ENCODE results near the gene SSH2. TPM values are rescaled to one million over a fixed set of nuclear protein-coding genes. Genes with fewer than 3 reads are reported as not detected.

Gene SSH2
- total and polyA plus RNA-seq, 2 of the 13 experiments (the other 11 are each of a cell fraction or from before 2014, with no cell fraction given), result 6.0 to 6.4 TPM

GRCh38 chr17:29771546-29771945 lies 158.5 kb downstream of the SSH2 start:
- CTCF ChIA-PET (ENCODE audit: low intra/inter-chr PET ratio, low total read pairs), result no interaction called here
- Histone ChIP-seq H3K79me2 (ENCODE audit: insufficient read depth, low read length) (no peaks in the 10 kb centered on the region), H3K4me3 (replicated peaks in 1 of 3; ENCODE audit: insufficient read depth in 1 of 3, low read depth in 2 of 3, low read length in 3 of 3) (no peak overlapping the region), H3K4me2 (ENCODE audit: low read depth, low read length) (no peak overlapping the region), H3K4me1 (ENCODE audit: insufficient read depth, low read length) (peaks cover 6% of the 10 kb centered on the region), H3K27me3 (ENCODE audit: control insufficient read depth in 1 of 2, insufficient read depth in 2 of 2, low read length in 2 of 2) (no peaks in the 10 kb centered on the region), H2AFZ (ENCODE audit: low read length) (no peak overlapping the region), H3K36me3 (replicated peaks in 1 of 2; ENCODE audit: control insufficient read depth in 1 of 2, insufficient read depth in 2 of 2, low read length in 2 of 2) (no peaks in the 10 kb centered on the region), H3K9ac (ENCODE audit: insufficient read depth, low read depth, low read length) (no peak overlapping the region), H3K9me3 (ENCODE audit: low read length) (no peaks in the 10 kb centered on the region), H3K27ac (ENCODE audit: extremely low read length, insufficient read depth, low read length) (no peak overlapping the region), H4K20me1 (ENCODE audit: insufficient read depth, low read length) (no peaks in the 10 kb centered on the region)
- TF ChIP-seq GABPA (IDR thresholded peaks at IDR 0.05; ENCODE audit: low read depth, low read length) (no peak), GABPA (CRISPR knock-in tag; IDR thresholded peaks at IDR 0.05; ENCODE audit: low read depth) (no peak), ZNF225 (CRISPR knock-in tag; IDR thresholded peaks at IDR 0.05) (no peak), HOXA3 (CRISPR knock-in tag; IDR thresholded peaks at IDR 0.05) (no peak), SATB2 (CRISPR knock-in tag; IDR thresholded peaks at IDR 0.05) (no peak), NCOR1 (IDR thresholded peaks at IDR 0.05; ENCODE audit: borderline replicate concordance, low read length) (no peak), ZNF652 (CRISPR knock-in tag; IDR thresholded peaks at IDR 0.05; ENCODE audit: borderline replicate concordance, low read depth) (no peak), RBM39 (IDR thresholded peaks at IDR 0.05; ENCODE audit: low read depth, low read length, poor library complexity, severe bottlenecking) (no peak), ZNF296 (CRISPR knock-in tag; conservative IDR thresholded peaks at IDR 0.05) (no peak), ADNP (CRISPR knock-in tag; IDR thresholded peaks at IDR 0.05) (no peak), MAX (IDR thresholded peaks at IDR 0.05) (no peak), NRL (CRISPR knock-in tag; IDR thresholded peaks at IDR 0.05; ENCODE audit: borderline replicate concordance) (no peak), ZNF232 (CRISPR knock-in tag; IDR thresholded peaks at IDR 0.05; ENCODE audit: borderline replicate concordance) (no peak), NFYB (CRISPR knock-in tag; IDR thresholded peaks at IDR 0.05) (no peak)
- TF ChIP-seq, protein P1, sequence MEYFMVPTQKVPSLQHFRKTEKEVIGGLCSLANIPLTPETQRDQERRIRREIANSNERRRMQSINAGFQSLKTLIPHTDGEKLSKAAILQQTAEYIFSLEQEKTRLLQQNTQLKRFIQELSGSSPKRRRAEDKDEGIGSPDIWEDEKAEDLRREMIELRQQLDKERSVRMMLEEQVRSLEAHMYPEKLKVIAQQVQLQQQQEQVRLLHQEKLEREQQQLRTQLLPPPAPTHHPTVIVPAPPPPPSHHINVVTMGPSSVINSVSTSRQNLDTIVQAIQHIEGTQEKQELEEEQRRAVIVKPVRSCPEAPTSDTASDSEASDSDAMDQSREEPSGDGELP (IDR thresholded peaks at IDR 0.05; ENCODE audit: borderline replicate concordance, low read depth), result no peak
- no peak for ATAC-seq
- intact Hi-C loops (cut with micrococcal nuclease; ENCODE audit: unreplicated experiment) (no loop called here), in situ Hi-C loops (cut with HindIII; ENCODE audit: extremely low pct_ligation_motif_present, low pct_unique_long_range_greater_than_20kb) (loop anchor here (10.0 kb wide), 1 partner anchor 147 kb away; the partner anchor contains the start of gene CORO6)
- WGBS (ENCODE audit: low lambda C conversion rate), result 100% methylated on average over 1 of the region's 1 CpG
- POLR2A ChIA-PET, result no interaction called here
- no TSS peak for BruUV-seq (replicated peaks)
- FAIRE-seq, result no peak
- DNase-seq (ENCODE audit: low spot score), result no peak

All from HepG2 (cell line).